Measurements from ENCODE around the gene CCDC78.

Gene CCDC78

DNA sequence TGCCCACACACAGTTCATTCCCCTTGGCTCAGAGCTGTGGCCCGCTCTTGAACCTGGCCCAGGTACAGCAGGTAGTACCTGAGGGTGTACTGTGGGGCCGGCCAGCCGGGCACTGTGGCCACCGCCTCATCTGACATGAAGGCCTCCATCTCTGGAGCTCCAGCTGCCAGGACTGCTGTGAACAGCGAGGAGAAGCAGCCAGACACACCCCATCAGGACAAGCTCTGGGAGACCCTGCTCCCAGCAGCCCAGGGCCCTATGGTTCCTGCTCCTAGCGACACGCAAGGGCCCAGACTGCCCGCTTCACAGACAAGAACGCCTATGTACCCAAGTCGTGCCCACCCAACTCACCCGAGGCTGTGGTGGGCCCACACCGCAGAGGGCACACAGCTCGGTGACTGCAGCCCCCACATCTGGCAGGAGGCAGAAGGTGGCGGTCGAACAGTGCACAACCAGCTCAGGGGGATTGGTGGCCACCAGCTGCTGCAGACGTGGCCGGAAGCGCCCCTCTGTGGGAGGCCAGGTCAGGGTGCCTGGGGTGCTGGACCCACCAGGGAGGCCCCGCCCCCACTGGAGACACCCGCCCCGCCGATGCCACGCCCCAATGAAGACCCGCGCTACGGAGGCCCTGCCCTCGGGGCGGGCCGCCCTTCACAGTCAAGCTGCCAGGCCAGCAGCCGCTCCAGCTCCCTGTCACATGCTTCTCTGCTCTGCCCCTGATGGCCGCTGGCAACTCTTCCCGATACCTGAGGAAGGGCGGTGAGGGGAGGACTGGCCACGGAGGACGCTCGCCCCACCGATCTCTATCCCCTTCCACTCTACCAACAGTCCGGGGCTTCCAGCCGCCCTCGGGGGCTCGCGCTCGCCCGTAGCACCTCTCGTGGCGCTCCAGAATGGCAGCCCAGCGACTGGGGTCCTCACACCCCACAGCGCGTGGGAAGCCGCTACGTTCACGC lies 47.1 kb downstream of the CCDC78 start:
- TF ChIP-seq POLR2A (IDR thresholded peaks at IDR 0.05; ENCODE audit: low read length) (no peak), GATA1 (IDR thresholded peaks at IDR 0.05; ENCODE audit: low read depth, low read length) (no peak)

DNA sequence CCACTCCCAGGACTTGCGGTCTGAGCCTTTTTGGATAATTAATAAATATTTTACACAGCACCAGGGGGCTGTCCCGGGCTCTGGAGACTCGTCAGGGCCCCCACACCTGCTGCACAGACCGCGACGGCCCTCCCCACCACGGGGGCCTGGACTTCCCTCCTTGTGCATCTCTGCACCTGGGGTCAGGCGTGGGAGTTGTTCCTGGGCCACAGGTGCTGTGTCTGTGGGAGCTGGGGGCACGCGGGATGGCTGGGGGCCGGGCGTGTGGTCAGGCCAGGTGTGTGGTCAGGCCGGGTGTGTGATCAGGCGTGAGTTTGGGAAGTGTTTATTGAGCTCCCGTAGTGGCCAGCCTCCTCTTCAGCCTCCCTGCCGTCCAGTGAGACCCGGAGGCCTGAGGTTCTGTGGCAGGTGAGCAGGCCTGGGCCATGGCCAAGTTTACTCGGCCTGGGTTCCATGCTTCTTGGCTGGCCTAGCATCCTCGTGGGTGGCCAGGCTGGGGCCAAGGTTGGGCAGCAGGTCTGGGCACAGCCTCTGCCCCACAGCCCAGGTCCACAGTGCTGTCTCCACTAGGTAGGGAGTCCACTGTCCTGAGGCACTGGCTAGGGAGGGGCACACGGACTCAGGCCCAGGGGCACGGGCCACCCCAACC lies 47.9 kb downstream of the CCDC78 start:
- DNase-seq = no peak
- no peak for TF ChIP-seq POLR2A (IDR thresholded peaks at IDR 0.05; ENCODE audit: low read length)

More for the DNA sequence above, 47.1 kb downstream of the CCDC78 start:
- peak; percentile 84 to 85 for DNase-seq

- TF ChIP-seq POLR2A (IDR thresholded peaks at IDR 0.05; ENCODE audit: low read length) = no peak
- no peak for TF ChIP-seq GATA1 (IDR thresholded peaks at IDR 0.05; ENCODE audit: low read depth, low read length)
- no peak for DNase-seq
These were observed 48.7 kb downstream of the CCDC78 start for GRCh38 chr16:677316-678190.

DNA sequence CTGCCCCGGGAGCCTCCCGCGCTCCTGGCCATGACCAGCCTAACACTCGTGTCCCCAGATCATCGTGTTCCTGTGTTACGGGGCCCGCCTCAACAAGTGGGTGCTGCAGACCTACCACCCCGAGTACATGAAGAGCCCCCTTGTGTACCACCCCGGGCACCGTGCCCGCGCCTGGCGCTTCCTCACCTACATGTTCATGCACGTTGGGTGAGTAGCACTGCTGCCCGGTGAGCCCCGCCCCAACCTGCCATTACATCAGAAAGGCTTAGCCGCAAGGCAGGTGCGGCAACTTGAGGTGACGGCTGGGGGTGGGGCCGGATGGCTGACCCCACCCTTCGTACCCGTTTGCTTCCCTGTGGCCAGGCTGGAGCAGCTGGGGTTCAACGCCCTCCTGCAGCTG lies 49.3 kb downstream of the CCDC78 start:
- no peak for TF ChIP-seq POLR2A (IDR thresholded peaks at IDR 0.05; ENCODE audit: low read length)
- no peak for TF ChIP-seq GATA1 (IDR thresholded peaks at IDR 0.05; ENCODE audit: low read depth, low read length)
- DNase-seq = no peak

DNA sequence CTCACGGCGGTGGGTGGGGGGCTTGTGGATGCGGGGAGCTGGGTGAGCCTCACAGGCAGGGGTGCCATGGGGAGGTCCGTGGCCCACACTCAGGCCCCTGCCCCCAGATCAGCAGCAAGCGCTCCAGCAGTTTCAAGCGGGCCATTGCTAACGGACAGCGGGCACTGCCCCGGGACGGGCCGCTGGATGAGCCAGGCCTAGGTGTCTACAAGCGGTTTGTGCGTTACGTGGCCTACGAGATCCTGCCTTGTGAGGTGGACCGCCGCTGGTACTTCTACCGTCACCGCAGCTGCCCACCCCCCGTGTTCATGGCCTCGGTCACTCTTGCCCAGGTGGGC lies 49.7 kb downstream of the CCDC78 start:
- no peak for DNase-seq
- TF ChIP-seq GATA1 (IDR thresholded peaks at IDR 0.05; ENCODE audit: low read depth, low read length) = no peak
- TF ChIP-seq POLR2A (IDR thresholded peaks at IDR 0.05; ENCODE audit: low read length) = no peak

GRCh38 chr16:675884-676564 lies 50.2 kb downstream of the CCDC78 start:
- DNase-seq = no peak
- no peak for TF ChIP-seq GATA1 (IDR thresholded peaks at IDR 0.05; ENCODE audit: low read depth, low read length)
- TF ChIP-seq POLR2A (IDR thresholded peaks at IDR 0.05; ENCODE audit: low read length) = no peak

GRCh38 chr16:674968-675883 lies 51.0 kb downstream of the CCDC78 start, which contains the start of gene RHBDL1:
RHBDL1 (plus strand) TSS chr16:675671; CDS start chr16:675791, 120 bp downstream.
- TF ChIP-seq GATA1 (IDR thresholded peaks at IDR 0.05; ENCODE audit: low read depth, low read length) (no peak), POLR2A (IDR thresholded peaks at IDR 0.05; ENCODE audit: low read length) (no peak)
- peak; percentile 50 to 56 for DNase-seq

DNA sequence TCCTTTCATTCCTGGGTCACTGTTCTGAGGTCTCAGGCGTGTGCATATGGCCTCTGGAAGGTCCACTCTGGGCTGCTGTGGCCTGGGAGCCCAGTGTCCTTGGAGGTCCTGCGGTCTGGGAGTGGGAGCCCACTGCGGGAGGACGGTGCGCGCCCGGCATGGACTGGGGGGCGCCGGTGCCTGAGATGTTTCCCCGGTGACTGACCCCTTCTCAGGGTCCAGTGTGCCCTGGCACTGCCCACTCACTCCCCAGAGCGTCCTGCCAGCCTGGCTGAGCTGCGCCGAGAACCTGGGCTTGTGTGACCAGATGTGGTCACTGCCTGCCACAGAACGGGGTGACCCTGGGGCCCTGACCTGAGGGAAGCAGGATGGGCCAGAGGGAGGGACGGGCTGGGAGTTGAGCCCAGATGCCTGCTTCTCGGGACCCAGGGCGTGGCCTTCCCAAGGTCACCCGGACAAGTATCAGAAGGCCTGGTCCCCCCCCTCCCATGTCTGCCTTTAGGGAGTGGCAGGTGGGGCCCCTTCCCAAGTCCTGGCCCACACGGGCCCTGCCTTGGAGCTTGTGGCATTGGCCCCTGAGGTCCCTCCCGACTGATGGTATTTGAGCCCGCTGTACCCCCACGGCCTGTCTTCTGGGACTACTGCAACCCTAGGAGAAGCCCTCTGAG lies 51.9 kb downstream of the CCDC78 start:
- TF ChIP-seq GATA1 (IDR thresholded peaks at IDR 0.05; ENCODE audit: low read depth, low read length) (no peak), POLR2A (IDR thresholded peaks at IDR 0.05; ENCODE audit: low read length) (no peak)
- DNase-seq = no peak

DNA sequence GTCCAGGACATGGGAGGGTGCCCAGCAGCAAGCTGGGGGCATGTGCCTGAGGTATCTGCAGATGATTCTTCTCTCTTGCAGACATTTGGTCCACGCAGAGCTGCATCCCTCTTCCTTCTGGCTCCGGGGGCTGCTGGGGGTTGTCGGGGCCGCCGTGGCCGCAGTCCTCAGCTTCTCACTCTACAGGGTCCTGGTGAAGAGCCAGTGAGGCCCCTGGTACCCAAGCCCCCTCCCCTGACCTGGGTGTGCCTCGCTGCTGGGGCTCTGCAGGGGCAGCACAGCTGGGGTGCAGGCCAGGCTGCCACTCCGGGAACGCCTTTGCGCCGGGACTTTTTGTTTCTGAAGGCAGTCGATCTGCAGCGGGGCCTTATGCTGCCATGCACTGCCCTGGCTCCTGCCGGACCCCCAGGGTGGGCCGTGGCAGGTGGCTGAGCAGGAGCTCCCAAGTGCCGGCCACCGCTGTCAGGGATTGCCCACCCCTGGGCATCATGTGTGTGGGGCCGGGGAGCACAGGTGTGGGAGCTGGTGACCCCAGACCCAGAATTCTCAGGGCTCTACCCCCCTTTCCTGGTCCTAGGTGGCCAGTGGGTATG lies 52.7 kb downstream of the CCDC78 start:
- DNase-seq = no peak
- TF ChIP-seq GATA1 (IDR thresholded peaks at IDR 0.05; ENCODE audit: low read depth, low read length) (no peak), POLR2A (IDR thresholded peaks at IDR 0.05; ENCODE audit: low read length) (no peak)

DNA sequence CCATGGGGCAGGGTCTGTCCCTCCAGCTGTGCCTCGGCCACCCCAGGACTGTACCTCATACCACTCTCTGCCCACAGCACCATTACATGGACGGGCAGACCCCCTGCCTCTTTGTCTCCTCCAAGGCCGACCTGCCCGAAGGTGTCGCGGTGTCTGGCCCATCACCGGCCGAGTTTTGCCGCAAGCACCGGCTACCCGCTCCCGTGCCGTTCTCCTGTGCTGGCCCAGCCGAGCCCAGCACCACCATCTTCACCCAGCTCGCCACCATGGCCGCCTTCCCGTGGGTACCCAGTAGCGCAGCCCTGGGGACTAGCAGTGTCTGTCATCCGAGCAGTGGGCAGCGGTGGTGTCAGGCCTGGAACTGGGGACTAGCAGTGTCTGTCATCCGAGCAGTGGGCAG lies 53.4 kb downstream of the CCDC78 start:
- TF ChIP-seq POLR2A (IDR thresholded peaks at IDR 0.05; ENCODE audit: low read length) (no peak), GATA1 (IDR thresholded peaks at IDR 0.05; ENCODE audit: low read depth, low read length) (no peak)
- DNase-seq = no peak
